MM.1S (cell line): ENCODE results near the gene SPPL3.

ENCODE experiments used
- CTCF ChIP-seq: fragments of 300-600 bp; sonication (generic); IDR thresholded peaks from 2 replicates; pipeline ENCODE4 v1.5.1; 2016; ENCODE audit warnings: antibody characterized with exemption, low read length, mixed read lengths
- EZH2 ChIP-seq: fragments of 300-600 bp; sonication (generic); optimal IDR thresholded peaks from 2 replicates; pipeline ENCODE3; 2017; ENCODE audit warnings: low read depth, mild to moderate bottlenecking, antibody characterized with exemption, low read length, mixed read lengths
- EZH2phosphoT487 ChIP-seq: fragments of 300-600 bp; sonication (generic); IDR thresholded peaks from 2 replicates; pipeline ENCODE4 v1.6.1; 2018; ENCODE audit warnings: antibody characterized with exemption, low read length

GRCh38 chr12:120720234-120720986 is 183.7 kb downstream of the SPPL3 start:
- TF ChIP-seq EZH2: no peak
- TF ChIP-seq CTCF: no peak
- no peak for TF ChIP-seq EZH2phosphoT487
